ENCODE data around the gene LANCL1.

DNA sequence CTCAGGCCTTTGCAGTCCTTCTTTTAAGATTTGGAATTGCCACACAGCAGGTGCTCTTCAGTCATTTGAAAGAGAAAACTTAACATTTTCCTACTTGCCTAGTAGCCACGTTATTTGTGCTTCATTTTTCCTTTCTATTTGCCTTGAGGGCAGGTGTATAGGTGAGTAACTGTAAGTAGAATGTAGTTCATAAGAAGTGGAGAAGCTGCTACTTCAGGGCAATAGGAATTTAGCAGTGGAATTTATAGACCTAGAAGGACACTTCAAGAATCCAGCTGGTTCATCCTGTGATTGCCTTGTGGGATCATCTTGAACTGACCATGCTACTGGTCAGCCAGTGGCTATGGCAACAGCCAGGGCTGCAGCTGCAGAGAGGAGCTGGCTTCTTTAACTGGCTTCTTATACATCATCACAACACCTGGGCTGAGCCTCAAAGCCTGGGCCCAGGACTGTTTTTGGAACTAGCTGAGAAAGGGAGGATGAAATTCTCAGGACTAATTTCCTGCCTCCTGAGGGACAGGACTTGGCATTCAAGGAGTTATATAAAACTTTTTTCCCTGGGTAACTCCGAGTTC, 5.1 kb upstream of the LANCL1 start:
- TF ChIP-seq CTCF (IDR thresholded peaks at IDR 0.05; ENCODE audit: poor library complexity, severe bottlenecking): no peak
- TF ChIP-seq POLR2AphosphoS5 (IDR thresholded peaks at IDR 0.05): no peak
- no peak for TF ChIP-seq REST (IDR thresholded peaks at IDR 0.05; ENCODE audit: borderline replicate concordance)
- TF ChIP-seq EP300 (conservative IDR thresholded peaks at IDR 0.05; ENCODE audit: poor library complexity, severe bottlenecking): no peak
- no peak for TF ChIP-seq SMC3 (conservative IDR thresholded peaks at IDR 0.05; ENCODE audit: poor library complexity)
- TF ChIP-seq RAD21 (conservative IDR thresholded peaks at IDR 0.05): no peak
- TF ChIP-seq TAF1 (IDR thresholded peaks at IDR 0.05; ENCODE audit: low read depth): no peak
